Upper lobe of left lung (tissue), 6 donors: ENCODE results near the gene ARL13A. TPM values are rescaled to one million over a fixed set of nuclear protein-coding genes. Genes with fewer than 3 reads are reported as not detected.

Source experiments
- ATAC-seq, 2 donors: fragments of 200-7000 bp; cut with Tn5 transposase; one replicate each; pipeline ENCODE4 v1.9.1; 2022; ENCODE audit warnings: mild to moderate bottlenecking in 2 of 2, moderate library complexity in 2 of 2; ENCODE audit not compliant: low FRiP score in 2 of 2
- DNase-seq, 2 donors: peaks; one replicate each; pipeline ENCODE4 v3.0.0-alpha.2; 2019 to 2020
- H3K27ac ChIP-seq, 4 donors: fragments of 200-600 bp; sonication (generic); one replicate each; pipeline ENCODE4 v1.5.1; 2016 to 2019
- H3K27me3 ChIP-seq, 4 donors: fragments of 200-600 bp; sonication (generic); one replicate each; pipeline ENCODE4 v1.5.1; 2017 to 2019
- H3K36me3 ChIP-seq, 4 donors: fragments of 200-600 bp; sonication (generic); one replicate each; pipeline ENCODE4 v1.5.1; 2016 to 2019
- H3K4me1 ChIP-seq, 4 donors: fragments of 200-600 bp; sonication (generic); one replicate each; pipeline ENCODE4 v1.5.1; 2018 to 2019
- H3K4me3 ChIP-seq, 4 donors: fragments of 200-600 bp; sonication (generic); one replicate each; pipeline ENCODE4 v1.5.1; 2017 to 2019; ENCODE audit warnings: mild to moderate bottlenecking in 2 of 4, moderate library complexity in 1 of 4
- H3K9me3 ChIP-seq, 4 donors: fragments of 200-600 bp; sonication (generic); one replicate each; pipeline ENCODE4 v1.5.1; 2018 to 2019
- CTCF ChIP-seq, 6 experiments: fragments of 450-650 bp in 4 of 6; fragments of 200-600 bp in 2 of 6; sonication (generic) in 2 of 6; IDR thresholded peaks; one replicate each; pipeline ENCODE4 v1.5.1; 2016 to 2019; ENCODE audit warnings: antibody characterized with exemption in 6 of 6
- EP300 ChIP-seq, 4 donors: sonication (generic); formaldehyde crosslinking; IDR thresholded peaks; one replicate each; pipeline ENCODE4 v1.5.1; 2017; ENCODE audit warnings: antibody characterized with exemption in 4 of 4, control low read depth in 2 of 4
- POLR2A ChIP-seq, 4 donors: fragments of 450-650 bp; IDR thresholded peaks; one replicate each; pipeline ENCODE4 v1.5.1; 2016 to 2017; ENCODE audit warnings: antibody characterized with exemption in 4 of 4, mild to moderate bottlenecking in 2 of 4
- POLR2AphosphoS5 ChIP-seq, 2 donors: sonication (generic); formaldehyde crosslinking; IDR thresholded peaks; one replicate each; pipeline ENCODE4 v1.5.1; 2017; ENCODE audit warnings: antibody characterized with exemption in 2 of 2
- WGBS, 2 donors: methylation state at CpG; one replicate each; pipeline ENCODE4 v1.1.5; 2017 to 2018; 5-methylcytosine and 5-hydroxymethylcytosine counted together
- total RNA-seq, 6 donors: library from RNA; depleted of rRNA in 4 of 6; stranded (reverse); fragments of >200 nt in 4 of 6; gene quantifications; one replicate each; pipeline versions ENCODE4 v1.1.0 to v1.2.1, GENCODE V29; 2016 to 2021
- donor health status: DM: no; HTN: no; CAD: no; lungs with moderate emphysema.
- donor health status: DM: no; HTN: yes; CAD: no; lungs with severe emphysema.

The ARL13A gene
- total RNA-seq, 6 donors from 2014 or later, result not detected

- no peak for ATAC-seq
These were observed 37.6 kb upstream of the ARL13A start for GRCh38 chrX:100931925-100932285.

GRCh38 chrX:100935767-100936166, 33.7 kb upstream of the ARL13A start:
- H3K4me1 ChIP-seq, result no peaks in the 10 kb centered on the region
- ATAC-seq (no peak), DNase-seq (no peak)
- no peaks in the 10 kb centered on the region for H3K36me3 ChIP-seq
- TF ChIP-seq CTCF (IDR thresholded peaks at IDR 0.05) (no peak), POLR2AphosphoS5 (IDR thresholded peaks at IDR 0.05) (no peak), POLR2A (IDR thresholded peaks at IDR 0.05) (no peak), EP300 (IDR thresholded peaks at IDR 0.05) (no peak)
- H3K4me3 ChIP-seq, result no peak overlapping the region
- no peaks in the 10 kb centered on the region for H3K9me3 ChIP-seq
- 63 to 95% methylated on average over 2 of the region's 2 CpGs for WGBS, 2 donors
- H3K27ac ChIP-seq, result no peak overlapping the region
- H3K27me3 ChIP-seq, result no peaks in the 10 kb centered on the region

More at GRCh38 chrX:100931925-100932285, 37.6 kb upstream of the ARL13A start:
- Histone ChIP-seq H3K36me3 (no peaks in the 10 kb centered on the region), H3K27me3 (no peaks in the 10 kb centered on the region), H3K4me3 (no peak overlapping the region), H3K9me3 (no peaks in the 10 kb centered on the region), H3K4me1 (peaks cover 0 to 5% (median 2%) of the 10 kb centered on the region in 4 donors), H3K27ac (no peak overlapping the region)
- no peak for DNase-seq
- no peak for TF ChIP-seq POLR2A (IDR thresholded peaks at IDR 0.05)
- TF ChIP-seq EP300 (IDR thresholded peaks at IDR 0.05), result no peak
- TF ChIP-seq CTCF (IDR thresholded peaks at IDR 0.05), result no peak
- TF ChIP-seq POLR2AphosphoS5 (IDR thresholded peaks at IDR 0.05), result no peak
- 85 to 94% methylated on average over 3 of the region's 3 CpGs for WGBS, 2 donors

GRCh38 chrX:100939333-100939732, 30.2 kb upstream of the ARL13A start:
- H3K27ac ChIP-seq, result no peak overlapping the region
- TF ChIP-seq EP300 (IDR thresholded peaks at IDR 0.05) (no peak), POLR2A (IDR thresholded peaks at IDR 0.05) (no peak), POLR2AphosphoS5 (IDR thresholded peaks at IDR 0.05) (no peak), CTCF (IDR thresholded peaks at IDR 0.05) (no peak)
- H3K4me1 ChIP-seq, result no peaks in the 10 kb centered on the region
- no peak for ATAC-seq
- no peak for DNase-seq
- no peak overlapping the region for H3K4me3 ChIP-seq
- H3K36me3 ChIP-seq, result no peaks in the 10 kb centered on the region
- no peaks in the 10 kb centered on the region for H3K27me3 ChIP-seq
- 72 to 80% methylated on average over 4 of the region's 4 CpGs for WGBS, 2 donors
- no peaks in the 10 kb centered on the region for H3K9me3 ChIP-seq

DNA sequence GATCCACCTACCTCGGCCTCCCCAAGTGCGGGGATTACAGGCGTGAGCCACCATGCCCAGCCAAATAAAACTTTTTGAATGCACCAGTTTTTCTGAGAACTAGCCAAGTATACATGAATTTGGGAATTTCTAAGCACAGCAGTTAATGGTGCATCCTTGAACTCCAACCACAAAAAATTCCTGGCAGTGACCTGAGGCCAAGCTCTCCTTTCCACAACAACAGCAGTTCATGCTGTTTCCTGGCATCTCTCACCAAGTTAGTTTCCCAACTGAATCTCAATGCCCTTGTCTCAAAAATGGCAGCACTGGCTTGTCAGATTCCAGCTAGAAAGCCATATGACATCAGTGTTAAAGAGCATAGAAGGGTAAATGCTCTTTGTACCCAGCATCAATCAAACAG, 24.9 kb upstream of the ARL13A start:
- no peaks in the 10 kb centered on the region for H3K27me3 ChIP-seq
- H3K4me3 ChIP-seq, result no peak overlapping the region
- H3K9me3 ChIP-seq, result no peaks in the 10 kb centered on the region
- WGBS, 2 donors, result 90 to 100% methylated on average over 2 to 3 of the region's 3 CpGs
- DNase-seq (no peak), ATAC-seq (no peak)
- H3K36me3 ChIP-seq, result no peaks in the 10 kb centered on the region
- H3K27ac ChIP-seq, result no peak overlapping the region
- no peak for TF ChIP-seq CTCF (IDR thresholded peaks at IDR 0.05)
- no peak for TF ChIP-seq POLR2A (IDR thresholded peaks at IDR 0.05)
- TF ChIP-seq EP300 (IDR thresholded peaks at IDR 0.05), result no peak
- TF ChIP-seq POLR2AphosphoS5 (IDR thresholded peaks at IDR 0.05), result no peak
- no peaks in the 10 kb centered on the region for H3K4me1 ChIP-seq

DNA sequence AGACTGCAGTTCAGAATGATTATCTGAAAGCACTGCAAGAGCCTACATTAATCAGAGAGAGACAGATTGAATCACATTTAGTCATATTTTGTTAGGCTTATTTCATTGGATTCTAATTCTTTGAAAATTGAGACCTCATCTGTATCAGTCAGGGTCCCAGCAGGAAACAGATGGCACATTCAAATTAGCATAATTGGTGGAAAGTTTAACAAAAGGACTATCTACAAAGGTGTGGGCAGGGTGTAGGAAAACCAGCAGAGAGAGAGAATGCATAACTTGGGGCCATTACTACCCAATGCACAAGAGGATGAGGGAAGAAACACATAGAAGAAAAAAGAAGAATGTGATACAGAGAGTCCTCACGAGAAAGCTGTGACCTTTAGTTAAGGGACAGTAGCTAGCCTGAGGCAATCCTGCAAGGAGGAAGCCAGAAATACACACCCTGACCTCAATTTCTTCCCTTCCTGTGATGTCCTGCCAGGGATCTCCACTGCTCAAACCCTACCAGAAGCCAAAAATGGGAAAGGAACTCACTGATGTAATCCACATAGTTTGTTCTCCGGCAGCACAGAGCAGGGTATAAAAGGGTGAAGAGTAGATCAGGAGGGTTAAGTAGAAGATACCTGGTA, 23.1 kb upstream of the ARL13A start:
- no peak overlapping the region for H3K27ac ChIP-seq
- no peaks in the 10 kb centered on the region for H3K4me1 ChIP-seq
- 41 to 49% methylated on average over 2 of the region's 2 CpGs for WGBS, 2 donors
- no peaks in the 10 kb centered on the region for H3K9me3 ChIP-seq
- H3K4me3 ChIP-seq, result no peak overlapping the region
- no peaks in the 10 kb centered on the region for H3K27me3 ChIP-seq
- ATAC-seq, result no peak
- TF ChIP-seq POLR2AphosphoS5 (IDR thresholded peaks at IDR 0.05) (no peak), CTCF (IDR thresholded peaks at IDR 0.05) (no peak), POLR2A (IDR thresholded peaks at IDR 0.05) (no peak), EP300 (IDR thresholded peaks at IDR 0.05) (no peak)
- H3K36me3 ChIP-seq, result no peaks in the 10 kb centered on the region
- no peak for DNase-seq
